ENCODE data around the gene FBN2.
A peak's percentile ranks its signal among the peaks of the same experiment; 100 is the strongest.

Gene FBN2

DNA sequence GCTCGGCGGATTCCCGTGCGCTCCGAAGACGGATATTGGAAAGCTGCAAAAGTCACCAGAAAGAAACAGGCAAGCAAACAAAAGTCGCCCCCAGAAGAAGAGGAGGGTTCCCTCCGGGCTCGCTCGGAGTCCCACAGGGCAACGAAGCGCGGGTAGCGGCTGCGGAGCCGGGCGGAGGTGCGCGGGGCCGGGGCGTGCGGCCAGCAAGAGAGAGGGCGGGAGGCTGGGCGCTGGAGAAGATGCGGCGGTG, at the start of gene FBN2:
Gene FBN2 (minus strand): TSS at position 246 of the 250 bp plus-strand sequence. CDS start 642 bp downstream, outside the sequence.
- TF ChIP-seq POLR2A (IDR thresholded peaks at IDR 0.05; ENCODE audit: low read depth, low read length) = no peak
- no peak for DNase-seq (ENCODE audit: insufficient read length, low spot score)
- FAIRE-seq = no peak

DNA sequence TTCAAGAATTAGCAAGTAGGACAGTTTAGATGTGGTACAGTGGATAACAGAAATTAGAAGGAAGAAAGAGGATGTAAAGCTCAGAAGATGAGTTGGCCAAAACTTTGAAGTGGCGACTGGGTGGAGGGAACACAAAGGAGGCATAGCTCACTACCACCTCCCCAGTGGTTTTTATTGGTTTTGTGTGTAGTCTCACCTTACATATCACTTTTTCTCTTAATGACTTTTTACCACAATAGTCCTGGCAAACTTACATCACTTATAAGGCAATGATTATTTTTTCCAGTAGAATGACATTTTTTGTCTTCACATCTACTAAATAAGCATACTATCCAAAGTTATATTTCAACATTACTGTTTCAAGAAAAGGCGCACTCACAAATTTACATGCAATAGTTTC, 49.2 kb upstream of the FBN2 start:
- FAIRE-seq (no peak), DNase-seq (ENCODE audit: insufficient read length, low spot score) (no peak)
- no peak for TF ChIP-seq POLR2A (IDR thresholded peaks at IDR 0.05; ENCODE audit: low read depth, low read length)

DNA sequence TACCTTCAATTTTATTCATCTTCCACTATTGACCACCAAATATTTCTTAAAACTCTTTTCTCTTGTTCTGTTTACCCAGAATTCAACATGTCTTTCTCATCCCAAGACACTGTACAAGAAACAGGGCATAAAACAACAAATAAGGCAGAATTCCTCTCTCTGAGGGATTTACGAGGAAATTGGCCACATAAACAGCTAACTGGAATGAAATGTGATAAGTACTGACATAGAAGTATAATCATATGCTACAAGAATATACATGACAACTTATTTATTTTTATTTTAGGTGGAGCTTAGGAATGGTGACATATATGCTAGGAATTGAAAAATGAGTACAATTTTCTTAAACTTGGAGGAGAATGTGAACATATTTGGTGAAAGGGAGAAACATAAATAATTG, 48.8 kb upstream of the FBN2 start:
- TF ChIP-seq POLR2A (IDR thresholded peaks at IDR 0.05; ENCODE audit: low read depth, low read length) = no peak
- no peak for FAIRE-seq
- DNase-seq (ENCODE audit: insufficient read length, low spot score) = no peak

DNA sequence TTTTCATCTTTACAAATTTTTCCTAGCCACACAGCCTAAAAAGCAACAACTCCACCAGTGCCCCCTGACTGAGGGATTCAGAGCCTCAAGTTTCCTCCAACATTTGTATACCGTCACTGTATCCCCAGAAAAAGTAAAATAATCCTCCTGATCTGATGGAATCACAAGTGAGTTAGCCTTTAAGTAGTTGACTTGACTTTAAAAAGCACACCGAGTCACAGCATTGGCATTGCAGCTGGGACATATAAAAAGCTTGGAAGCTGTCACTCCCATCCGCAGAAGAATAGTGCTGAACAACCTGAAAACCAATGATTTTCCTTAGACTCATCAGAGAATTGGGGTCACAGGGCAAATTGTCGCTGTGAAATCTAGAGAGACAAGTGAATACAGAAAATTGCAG, 41.6 kb upstream of the FBN2 start:
- no peak for TF ChIP-seq POLR2A (IDR thresholded peaks at IDR 0.05; ENCODE audit: low read depth, low read length)
- DNase-seq (ENCODE audit: insufficient read length, low spot score) = no peak
- FAIRE-seq = no peak

DNA sequence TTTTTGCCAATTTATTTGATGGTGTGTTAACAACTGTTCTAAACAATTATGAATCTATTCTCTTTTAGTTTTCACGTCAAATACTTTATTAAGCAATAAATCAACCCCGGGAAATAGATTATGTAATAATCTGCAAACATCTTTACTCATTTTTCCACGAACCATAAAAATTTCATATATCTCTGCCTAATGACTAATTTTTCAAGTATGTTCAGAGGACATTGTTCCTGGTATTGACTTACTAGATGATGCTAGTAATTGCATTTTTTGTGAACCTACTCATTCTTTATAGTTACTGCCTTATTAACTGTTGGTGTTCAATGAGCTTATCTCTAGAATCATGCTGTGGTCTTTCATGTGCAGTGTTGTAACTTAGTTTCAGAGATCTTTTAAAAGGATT, 41.0 kb upstream of the FBN2 start:
- peak; percentile 30 for FAIRE-seq
- TF ChIP-seq POLR2A (IDR thresholded peaks at IDR 0.05; ENCODE audit: low read depth, low read length) = no peak
- DNase-seq (ENCODE audit: insufficient read length, low spot score) = no peak

DNA sequence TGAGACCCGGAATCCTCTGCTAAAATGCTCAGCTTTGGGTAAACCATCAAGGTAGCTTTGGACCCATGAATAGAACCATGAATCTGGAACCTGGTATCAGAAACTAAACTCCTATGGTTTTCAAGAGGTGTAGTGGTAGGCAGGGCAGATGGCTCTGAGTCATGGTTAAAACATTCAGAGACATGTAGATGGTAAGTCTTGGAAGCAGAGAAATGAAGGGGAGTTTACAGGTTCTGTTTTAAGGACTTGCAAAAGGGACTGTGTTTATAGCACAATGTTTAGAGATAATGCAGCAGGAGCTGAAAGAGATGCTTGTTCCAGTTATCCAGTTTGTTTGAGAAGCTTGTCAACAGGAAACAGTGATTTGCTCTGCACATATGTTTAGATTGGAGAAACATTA, 36.0 kb upstream of the FBN2 start:
- DNase-seq (ENCODE audit: insufficient read length, low spot score) (peak; percentile 6), FAIRE-seq (peak; percentile 62)
- no peak for TF ChIP-seq POLR2A (IDR thresholded peaks at IDR 0.05; ENCODE audit: low read depth, low read length)

DNA sequence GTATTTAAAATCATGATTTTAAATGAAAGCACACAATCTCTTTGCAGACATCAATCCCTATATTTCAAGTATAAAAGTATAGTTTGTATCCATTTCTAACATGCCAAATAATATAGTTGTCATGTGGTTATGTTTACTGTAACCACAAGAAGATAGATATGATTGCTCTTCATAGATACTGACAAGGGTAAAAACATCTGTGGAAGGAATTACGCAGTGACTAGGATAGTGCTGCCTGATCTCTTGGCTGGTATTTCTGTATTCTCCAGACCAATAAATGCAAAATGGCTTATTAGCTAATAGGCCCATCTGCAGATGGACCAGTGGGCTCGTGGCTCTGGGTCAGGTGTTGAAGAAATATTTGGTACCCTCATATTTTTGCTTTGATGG, 34.9 kb upstream of the FBN2 start:
- FAIRE-seq = no peak
- TF ChIP-seq POLR2A (IDR thresholded peaks at IDR 0.05; ENCODE audit: low read depth, low read length) = no peak
- no peak for DNase-seq (ENCODE audit: insufficient read length, low spot score)

DNA sequence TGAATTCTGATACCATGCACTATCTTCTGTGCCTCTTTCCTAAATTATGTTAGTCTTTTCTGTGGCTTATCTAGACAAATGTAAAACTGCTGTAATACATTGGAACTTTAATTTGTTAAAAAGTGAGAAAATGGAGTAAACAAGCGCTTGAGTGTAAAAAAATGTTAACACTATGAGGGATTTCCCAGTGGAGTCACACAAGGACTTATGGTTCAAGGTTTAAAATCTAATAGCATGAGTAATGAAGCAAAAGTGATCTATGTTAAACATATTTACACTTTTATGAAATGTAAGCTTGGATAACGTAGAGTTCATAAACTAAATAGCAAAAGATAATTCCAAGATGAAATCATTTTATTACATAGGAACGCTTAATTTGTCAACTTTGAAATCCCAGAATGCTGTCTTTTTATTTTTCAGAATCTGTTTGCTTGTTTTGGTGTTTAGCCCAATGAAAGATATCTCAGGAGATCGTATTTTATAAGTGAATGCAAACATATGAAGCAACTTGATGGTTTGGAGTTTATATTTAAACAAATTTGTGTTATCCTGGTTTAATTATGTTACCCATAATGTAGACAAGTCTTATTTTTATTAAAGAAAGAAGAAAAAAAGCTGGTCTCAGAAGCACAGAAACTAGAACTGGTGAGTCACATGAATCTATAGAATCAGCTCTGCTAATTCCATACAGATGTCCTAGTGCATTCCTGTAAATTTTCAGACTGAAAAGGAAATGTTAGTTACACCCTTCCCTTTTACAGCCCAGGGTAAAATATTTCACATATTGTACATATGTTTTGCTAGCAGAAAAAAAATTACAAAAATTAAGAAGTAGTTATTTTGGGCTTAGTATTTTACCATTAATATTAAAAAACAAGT, 34.2 kb upstream of the FBN2 start:
- no peak for FAIRE-seq

DNA sequence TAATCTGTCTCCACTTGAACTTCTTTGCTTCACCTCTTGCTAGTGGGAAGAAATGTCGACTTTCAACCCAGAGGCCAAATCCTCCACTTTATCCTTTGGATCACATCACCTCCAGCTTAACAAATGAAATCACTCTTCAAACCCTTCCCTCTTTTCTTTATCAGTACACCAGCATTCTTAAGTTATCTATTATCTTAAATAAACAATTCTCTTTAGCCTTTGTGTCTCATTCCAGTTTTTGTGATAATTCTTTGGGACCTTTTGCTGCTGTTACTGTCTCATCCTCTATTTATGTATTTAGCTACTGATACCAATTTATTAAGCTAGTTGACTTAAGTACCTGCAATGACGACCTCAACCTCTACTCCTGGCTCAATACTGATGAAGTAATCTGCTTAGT, 28.1 kb upstream of the FBN2 start:
- DNase-seq (ENCODE audit: insufficient read length, low spot score) (no peak), FAIRE-seq (no peak)
- TF ChIP-seq POLR2A (IDR thresholded peaks at IDR 0.05; ENCODE audit: low read depth, low read length) = no peak

More for the DNA sequence above, 34.2 kb upstream of the FBN2 start:
- no peak for TF ChIP-seq POLR2A (IDR thresholded peaks at IDR 0.05; ENCODE audit: low read depth, low read length)
- no peak for DNase-seq (ENCODE audit: insufficient read length, low spot score)

DNA sequence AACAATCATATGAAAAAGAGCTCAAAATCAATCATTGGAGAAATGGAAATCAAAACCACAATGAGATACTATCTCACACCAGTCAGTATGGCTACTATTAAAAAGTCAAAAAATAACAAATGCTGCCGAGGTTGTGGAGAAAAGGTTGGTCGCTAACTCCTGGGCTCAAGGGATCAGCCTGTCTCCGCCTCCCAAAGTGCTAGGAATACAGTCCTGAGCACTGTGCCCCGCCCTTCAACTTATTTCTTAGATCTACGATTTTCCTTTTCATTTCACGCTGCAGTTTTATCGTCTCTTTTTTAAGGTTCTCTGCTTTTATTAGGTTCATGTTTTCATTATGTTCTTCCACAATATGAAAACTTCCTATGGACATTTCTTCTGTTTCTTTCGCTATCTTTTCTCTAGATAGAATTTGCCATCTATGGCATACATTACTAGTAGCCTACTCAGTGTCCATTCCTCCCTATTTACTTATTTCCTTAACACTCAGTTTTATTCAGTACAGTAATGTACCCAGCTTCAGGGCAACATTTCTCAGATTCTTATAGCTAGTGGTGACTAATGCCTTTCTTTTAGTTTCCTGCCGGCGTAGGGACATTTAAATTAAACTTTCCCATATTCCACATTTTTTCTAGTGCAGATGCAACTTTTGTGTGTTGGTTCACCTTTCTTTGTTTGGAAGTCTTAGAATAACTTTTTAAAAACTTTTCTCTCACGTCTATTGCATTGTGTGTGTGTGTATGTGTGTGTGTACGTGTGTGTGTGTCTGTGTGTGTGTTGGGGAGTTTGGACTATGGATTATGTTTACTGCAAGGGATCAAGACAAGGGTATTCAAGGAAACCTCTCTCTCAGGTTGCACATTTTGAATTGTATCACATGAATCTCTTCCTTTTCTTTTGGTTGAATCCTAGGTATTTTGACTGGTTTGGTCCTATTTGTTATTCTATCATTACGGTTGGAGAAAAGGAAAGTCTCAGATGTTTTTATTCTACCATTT, 21.6 kb upstream of the FBN2 start:
- FAIRE-seq (no peak), DNase-seq (ENCODE audit: insufficient read length, low spot score) (no peak)
- TF ChIP-seq POLR2A (IDR thresholded peaks at IDR 0.05; ENCODE audit: low read depth, low read length) = no peak

DNA sequence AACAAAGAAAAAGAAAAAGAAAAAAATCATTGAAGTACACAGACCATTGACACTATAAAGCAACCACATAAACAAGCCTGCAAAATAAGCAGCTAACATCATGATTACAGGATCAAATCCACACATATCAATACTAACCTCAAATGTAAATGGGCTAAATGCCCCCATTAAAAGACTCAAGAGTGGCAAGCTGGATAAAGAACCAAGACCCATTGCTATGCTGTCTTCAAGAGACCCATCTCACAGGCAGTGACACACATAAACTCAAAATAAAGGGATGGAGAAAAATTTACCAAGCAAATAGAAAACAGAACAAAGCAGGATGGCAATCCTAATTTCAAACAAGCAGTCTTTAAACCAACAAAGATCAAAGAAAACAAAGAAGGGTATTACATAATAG, 15.7 kb upstream of the FBN2 start:
- no peak for DNase-seq (ENCODE audit: insufficient read length, low spot score)
- FAIRE-seq = no peak
- no peak for TF ChIP-seq POLR2A (IDR thresholded peaks at IDR 0.05; ENCODE audit: low read depth, low read length)

DNA sequence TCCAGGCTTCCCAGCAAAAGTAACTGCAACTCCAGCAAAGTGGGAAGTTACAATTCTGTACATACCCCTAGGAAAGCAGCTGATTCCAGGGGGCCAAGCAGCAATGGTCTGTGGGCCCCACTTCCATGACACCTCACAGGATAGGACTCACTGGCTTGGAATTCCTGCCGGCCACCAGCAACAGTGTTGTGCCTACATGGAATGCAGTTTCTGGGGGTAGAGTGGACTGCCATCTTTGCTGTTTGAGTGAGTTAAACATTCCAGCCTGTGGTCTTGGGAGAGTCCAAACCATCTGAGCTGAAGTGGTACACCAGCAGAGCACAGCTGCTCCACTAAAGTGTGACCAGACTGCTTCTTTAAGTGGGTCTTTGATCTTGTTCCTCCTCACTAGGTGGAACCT, 13.4 kb upstream of the FBN2 start:
- DNase-seq (ENCODE audit: insufficient read length, low spot score) = no peak
- FAIRE-seq = no peak
- no peak for TF ChIP-seq POLR2A (IDR thresholded peaks at IDR 0.05; ENCODE audit: low read depth, low read length)

DNA sequence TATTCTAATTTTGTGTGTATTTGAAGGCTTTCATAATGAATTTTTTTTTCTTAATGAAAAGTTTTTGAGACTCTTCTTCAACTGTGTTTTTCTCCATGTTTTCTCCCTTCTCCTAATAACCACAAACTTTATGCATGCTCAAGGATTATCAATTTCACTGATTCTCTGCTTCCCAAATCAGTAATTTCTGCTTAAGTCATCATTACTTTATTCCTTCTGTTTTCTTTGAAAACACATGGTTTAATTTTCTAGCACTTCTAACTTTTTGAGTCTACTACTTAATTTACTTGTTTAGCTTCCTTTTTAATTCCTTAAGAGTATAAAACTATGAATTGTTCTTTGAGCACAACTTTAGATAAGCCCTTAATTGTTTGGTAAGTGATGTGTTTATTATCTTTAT, 11.5 kb upstream of the FBN2 start:
- FAIRE-seq = no peak
- no peak for TF ChIP-seq POLR2A (IDR thresholded peaks at IDR 0.05; ENCODE audit: low read depth, low read length)
- no peak for DNase-seq (ENCODE audit: insufficient read length, low spot score)

DNA sequence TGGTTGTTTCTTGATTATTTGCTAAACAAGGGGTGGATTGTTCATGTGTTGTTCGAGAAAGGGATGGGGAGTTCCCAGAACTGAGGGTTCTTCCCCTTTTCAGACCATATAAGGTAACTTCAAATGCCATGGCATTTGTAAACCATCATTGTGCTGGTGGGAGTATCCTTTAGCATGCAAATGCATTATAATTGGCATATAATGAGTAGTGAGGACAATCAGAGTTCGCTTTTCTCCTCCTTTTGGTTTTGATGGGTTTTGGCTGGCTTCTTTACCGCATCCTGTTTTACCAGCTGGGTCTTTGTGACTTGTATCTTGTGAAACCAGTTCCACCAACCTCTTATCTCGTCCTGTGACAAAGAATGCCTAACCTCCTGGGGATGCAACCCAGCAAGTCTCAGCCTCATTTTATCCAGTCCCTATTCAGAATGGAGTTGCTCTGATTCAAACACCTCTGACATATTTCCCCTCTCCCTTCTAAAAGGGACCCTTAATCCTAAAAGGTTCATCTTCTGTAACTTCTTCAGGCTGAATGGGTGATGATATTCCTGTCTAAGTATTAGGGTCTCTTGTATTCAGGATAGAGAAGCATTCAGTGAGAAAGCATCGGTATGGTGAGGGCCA, 8.7 kb upstream of the FBN2 start:
- DNase-seq (ENCODE audit: insufficient read length, low spot score) (no peak), FAIRE-seq (no peak)
- TF ChIP-seq POLR2A (IDR thresholded peaks at IDR 0.05; ENCODE audit: low read depth, low read length) = no peak
